NCI-H1105 (cell line): ENCODE results near the gene NCAM2.
A peak's percentile ranks its signal among the peaks of the same experiment; 100 is the strongest.

Experiments
- DNase-seq: peaks from one replicate; lab custom pipeline; 2025; lab: John Stamatoyannopoulos, UW

NCAM2 gene

GRCh38 chr21:20997636-20998455, at the start of gene NCAM2:
Gene NCAM2 (plus strand): TSS chr21:20998409.
- peak; percentile 84 for DNase-seq

- DNase-seq = no peak
These were observed 48.3 kb upstream of the NCAM2 start for GRCh38 chr21:20949884-20950283.

- no peak for DNase-seq
These were observed 32.4 kb upstream of the NCAM2 start for GRCh38 chr21:20965816-20966215.

GRCh38 chr21:20968391-20968790, 29.8 kb upstream of the NCAM2 start:
- DNase-seq = no peak

DNA sequence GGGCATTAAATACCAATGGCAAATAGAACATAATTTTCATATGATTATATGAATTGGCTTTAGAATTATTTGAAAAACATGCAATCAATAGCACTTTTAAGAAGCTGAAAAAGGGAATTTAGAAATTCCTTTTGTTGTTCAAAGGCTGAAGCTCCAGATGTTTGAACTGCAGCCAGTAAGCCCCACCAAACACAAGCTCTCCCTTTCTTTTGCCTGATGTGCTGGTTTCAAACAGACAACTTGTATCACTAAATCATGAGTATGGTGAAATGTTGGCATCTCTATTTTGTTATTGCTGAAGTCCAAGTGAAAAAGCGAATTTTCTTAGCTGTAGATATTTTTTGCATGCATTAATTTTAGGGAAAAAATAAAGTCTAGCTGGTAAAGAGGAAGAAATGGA, 27.5 kb upstream of the NCAM2 start:
- no peak for DNase-seq

DNA sequence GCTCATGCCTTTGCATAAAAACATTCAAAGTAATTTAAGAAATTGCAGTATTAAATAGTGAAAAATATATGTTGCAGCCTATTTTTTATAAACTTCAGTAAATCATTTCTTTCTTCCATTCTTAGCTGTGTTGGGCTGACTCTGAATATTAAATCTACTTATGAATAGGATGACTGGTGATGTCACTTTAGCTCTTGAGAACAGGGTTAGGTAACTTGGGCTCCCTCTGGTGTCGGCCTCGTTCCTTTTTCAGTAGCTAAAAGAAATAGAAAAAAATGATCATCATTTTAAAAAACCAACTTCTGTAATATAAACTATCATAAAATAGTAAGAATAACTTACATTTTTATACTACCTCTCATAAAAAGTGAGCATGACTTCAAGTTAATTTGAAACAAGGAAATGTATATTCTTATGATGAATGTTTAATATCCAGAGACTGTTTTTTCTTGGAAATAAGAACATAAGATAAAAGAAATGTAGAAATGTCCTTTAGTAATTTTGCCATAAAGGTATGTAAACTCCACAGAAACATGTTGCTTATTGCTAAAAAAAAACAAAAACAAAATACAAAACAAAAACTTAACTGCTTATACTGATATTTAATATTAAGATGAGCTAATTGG, 26.8 kb upstream of the NCAM2 start:
- DNase-seq = peak; percentile 41

GRCh38 chr21:20994790-20995189, 3.4 kb upstream of the NCAM2 start:
- no peak for DNase-seq

- no peak for DNase-seq
These were observed 1.5 kb upstream of the NCAM2 start for GRCh38 chr21:20996421-20997310.

GRCh38 chr21:20997311-20997635, 936 bp upstream of the NCAM2 start:
- DNase-seq = no peak

DNA sequence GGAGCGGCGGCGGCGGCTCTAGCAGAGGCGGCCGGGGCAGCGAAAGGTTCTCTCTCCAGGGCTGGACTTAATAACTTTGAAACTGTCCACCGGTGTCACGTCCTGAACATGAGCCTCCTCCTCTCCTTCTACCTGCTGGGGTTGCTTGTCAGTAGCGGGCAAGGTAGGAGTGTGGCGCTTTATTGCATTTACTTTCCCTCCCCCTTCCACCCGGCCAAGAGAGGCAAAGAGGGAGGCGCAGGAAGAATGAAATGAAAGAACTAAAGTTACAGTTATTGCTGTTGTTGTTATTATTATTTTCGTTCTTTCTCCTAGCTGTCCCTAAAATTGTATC, 214 bp downstream of the NCAM2 start:
- DNase-seq = no peak

DNA sequence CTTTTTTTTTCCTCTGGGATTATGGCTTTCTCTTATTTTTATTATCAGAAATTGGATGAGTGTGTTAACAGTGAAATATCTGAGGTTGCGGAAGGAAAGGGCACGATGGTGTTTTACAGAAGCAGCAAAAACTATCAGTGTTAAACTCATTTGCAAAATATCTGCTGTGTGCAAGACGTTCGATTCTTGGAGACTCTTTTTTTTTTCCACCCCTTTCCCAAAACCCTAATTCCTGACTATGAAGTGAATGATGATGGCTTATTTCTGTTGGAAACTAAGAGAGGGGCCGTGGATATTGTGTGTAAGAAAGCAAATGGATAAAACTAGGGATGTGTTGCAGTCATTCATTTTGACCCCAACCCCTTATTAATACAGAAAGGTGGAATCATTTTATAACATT, 677 bp downstream of the NCAM2 start:
- no peak for DNase-seq

DNA sequence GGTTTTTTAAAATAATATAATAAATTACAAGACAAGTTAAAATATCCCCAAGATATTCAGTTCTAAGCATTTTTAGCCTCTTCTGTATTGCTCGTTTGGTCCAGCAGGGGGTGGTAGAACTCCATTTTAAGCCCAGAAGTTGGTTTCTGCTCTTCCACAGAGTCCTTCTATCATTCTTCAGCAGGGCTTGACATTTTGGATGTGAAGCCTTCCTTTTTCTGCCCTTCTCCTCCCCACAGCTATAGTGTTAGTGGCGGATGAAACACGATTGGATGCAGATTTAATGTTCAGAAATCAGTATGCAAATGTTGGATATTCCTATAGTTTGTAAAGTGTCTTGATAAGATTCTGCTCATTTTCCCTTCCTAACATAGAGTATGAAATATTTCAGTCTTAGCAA, 1.4 kb downstream of the NCAM2 start:
- peak; percentile 24 for DNase-seq

DNA sequence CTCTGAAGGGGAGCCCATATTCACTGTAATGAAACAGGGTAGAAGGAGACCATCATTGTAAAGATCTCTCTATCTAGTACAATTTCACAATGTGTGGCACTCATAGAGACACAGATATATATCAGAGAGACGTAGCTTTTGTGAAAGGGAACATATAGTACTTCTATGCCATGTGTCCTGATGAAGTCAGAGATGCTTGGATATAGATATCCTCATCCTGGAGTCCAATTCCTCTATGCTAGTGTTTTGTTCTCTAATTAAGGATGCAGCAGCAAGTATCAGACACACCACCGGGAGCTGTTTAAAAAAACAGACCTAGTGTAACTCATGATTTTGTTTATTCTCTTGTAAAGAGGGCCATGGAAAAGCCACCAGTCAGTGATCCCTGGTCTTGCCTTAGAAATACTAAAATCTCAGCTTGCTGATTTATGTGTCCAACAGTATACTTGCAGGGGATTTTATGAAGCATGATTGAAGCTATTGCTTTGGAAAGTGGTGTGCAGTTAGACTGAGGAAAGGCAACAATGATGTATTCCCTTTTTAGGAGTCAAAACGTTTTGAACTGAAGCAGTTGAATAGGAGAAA, 2.5 kb downstream of the NCAM2 start:
- DNase-seq = no peak

DNA sequence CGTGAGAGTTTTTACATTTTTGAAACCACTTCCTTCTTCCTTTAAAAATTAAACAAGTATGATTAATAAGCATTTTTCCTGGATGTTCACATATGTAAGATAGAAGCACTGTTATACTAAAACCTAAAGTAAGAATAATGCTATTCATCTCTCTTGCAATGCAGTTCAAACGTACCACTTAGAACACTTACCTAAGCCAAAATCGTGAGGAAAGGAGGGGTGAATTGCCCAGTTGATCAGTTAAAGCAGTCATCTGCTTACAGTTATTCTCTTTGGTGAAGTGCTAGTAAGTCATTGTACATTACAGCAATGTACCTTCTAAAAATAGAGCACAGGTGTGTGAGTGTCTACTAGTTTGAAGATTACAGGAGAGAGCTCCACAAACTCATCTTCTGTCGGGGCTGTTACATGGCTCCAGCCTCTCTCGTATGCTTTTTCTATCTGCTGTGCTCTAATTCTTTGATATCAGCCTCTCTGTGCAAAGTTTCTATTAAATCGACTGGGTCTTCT, 3.4 kb downstream of the NCAM2 start:
- DNase-seq = no peak

DNA sequence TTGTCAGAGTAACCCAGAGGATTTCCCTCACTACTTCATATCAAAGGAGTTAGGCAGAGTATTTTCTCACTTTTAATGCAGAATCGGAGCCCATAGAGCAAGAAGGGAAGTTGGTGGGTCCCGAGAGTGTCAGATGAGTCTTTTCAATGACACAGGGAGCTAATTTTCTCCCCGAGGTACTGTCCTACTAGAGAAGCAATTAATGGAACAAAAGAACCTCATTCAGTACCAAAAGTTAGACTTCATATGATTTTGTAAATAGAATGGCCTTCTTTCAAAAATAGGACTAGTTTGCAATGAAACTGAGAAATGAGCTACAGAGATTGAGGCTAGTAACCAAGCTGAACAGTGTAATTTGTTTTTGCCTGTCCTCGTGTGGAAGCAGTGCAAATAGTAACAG, 3.9 kb downstream of the NCAM2 start:
- no peak for DNase-seq

DNA sequence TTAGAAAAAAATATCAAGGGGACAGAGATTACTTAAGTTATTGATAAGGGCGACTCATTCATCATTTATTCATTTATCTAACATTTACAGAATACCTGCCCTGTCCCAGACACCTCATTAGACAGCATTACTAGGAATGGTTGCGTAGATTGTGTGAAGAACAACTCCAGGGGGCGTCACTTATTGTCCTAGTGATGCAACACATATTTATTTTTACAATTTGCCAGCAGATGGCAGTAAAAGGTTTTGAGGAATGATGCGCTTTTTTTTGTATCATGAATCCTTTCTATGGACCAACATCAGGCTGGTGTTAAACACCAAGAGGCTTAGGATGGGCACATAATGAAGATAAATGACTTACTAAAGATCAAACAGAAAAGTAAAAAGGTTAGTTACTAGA, 5.5 kb downstream of the NCAM2 start:
- peak; percentile 3 for DNase-seq

- DNase-seq = no peak
These were observed 9.4 kb downstream of the NCAM2 start for GRCh38 chr21:21007606-21008005.

DNA sequence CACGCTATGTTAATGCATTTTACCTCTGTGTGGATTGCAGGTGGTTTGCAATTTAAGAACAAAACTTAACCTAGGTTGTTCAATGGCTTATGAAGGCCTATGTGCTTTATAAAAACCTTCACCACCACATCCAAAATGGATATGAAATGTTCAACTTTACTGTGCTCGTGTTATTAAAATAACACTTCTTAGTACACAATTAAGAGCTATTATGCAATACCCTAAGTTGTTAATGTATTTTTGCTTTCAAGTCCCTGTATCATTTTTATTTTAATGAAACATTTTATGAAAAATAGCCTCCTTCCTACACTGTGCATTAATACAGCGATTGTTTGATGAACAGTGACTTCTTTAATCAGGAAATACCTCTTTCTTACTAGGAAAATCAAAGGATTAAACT, 12.0 kb downstream of the NCAM2 start:
- DNase-seq = no peak

DNA sequence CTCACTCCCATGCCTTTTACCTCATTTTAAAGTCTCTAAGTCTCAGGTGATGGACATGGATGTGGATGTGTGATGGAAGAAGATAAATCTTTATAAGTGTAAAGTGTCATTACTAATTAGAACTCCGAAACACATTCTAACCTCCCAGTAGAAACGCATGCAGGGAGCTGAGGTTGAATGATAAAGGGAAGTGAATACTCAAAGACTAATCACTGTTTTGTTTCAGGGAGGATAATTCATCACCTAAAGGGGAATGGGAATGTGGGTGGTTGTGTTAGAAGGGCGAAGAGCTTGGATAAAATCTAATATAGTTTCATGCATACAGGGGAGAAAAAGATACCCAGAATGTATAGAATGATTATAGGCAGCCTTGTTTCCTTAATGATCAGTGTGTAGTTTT, 12.5 kb downstream of the NCAM2 start:
- DNase-seq = no peak

GRCh38 chr21:21018821-21019220, 20.6 kb downstream of the NCAM2 start:
- no peak for DNase-seq

DNA sequence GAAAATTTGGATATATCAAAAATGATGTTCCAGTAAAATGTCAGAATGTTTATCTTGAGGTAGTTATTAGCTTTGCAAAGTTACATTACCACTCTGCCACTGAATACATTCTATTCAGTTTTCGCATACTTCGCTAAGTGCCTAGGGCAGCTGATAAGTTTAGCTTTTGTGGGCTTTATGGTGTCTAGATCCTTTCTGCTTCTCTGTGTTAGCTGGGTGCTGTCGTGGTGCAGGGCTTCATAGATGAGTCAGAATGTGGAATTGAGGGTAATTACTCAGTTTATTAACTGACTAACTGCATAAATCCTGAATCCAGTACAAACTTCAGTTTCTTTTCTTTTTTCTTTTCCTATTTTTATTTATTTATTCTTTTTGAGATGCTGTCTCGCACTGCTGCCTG, 21.5 kb downstream of the NCAM2 start:
- no peak for DNase-seq

DNA sequence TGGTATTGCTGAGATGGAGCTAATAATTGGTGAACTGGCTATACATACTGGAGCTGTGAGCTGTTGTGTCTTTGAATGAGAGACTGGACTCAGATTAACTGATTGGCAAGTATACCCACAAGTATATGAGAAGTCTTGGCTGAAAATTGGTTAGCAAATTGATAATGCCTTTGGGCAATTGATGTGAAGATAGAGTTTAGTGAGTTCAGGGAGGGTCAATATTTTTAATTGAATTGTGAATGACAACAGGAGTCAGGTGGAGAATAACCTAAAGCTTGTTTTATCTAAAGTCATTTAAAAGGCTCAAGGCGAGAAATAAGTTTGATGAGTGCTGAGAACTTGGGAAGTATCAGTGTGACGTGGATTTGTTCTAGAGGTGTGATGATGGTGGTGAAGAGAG, 27.5 kb downstream of the NCAM2 start:
- no peak for DNase-seq
